Ascending aorta (tissue), 2 donors: ENCODE measurements around the gene SCN3A. TPM values are rescaled to one million over a fixed set of nuclear protein-coding genes. Genes with fewer than 3 reads are reported as not detected.

ENCODE experiments used
- DNase-seq, 2 donors: peaks; one replicate each; pipeline ENCODE4 v3.0.0-alpha.2; 2019; ENCODE audit warnings: low spot score in 2 of 2
- H3K27ac ChIP-seq, 2 donors: fragments of 200-600 bp; sonication (generic); one replicate each; pipeline ENCODE4 v1.5.1; 2016 to 2017; ENCODE audit warnings: mild to moderate bottlenecking in 1 of 2
- H3K27me3 ChIP-seq: fragments of 200-600 bp; sonication (generic); one replicate; pipeline ENCODE4 v1.5.1; 2017
- H3K36me3 ChIP-seq, 2 donors: fragments of 200-600 bp; sonication (generic); one replicate each; pipeline ENCODE4 v1.5.1; 2016
- H3K4me1 ChIP-seq, 2 donors: fragments of 200-600 bp; sonication (generic); one replicate each; pipeline ENCODE4 v1.5.1; 2016 to 2017; ENCODE audit warnings: mild to moderate bottlenecking in 1 of 2
- H3K4me3 ChIP-seq, 2 donors: fragments of 200-600 bp; sonication (generic); one replicate each; pipeline ENCODE4 v1.5.1; 2016 to 2017; ENCODE audit warnings: mild to moderate bottlenecking in 1 of 2
- H3K9me3 ChIP-seq, 2 donors: fragments of 200-600 bp; sonication (generic); one replicate each; pipeline ENCODE4 v1.5.1; 2016
- intact Hi-C: fragments of 100-400 bp; cut with DNase I; formaldehyde crosslinking; loops from one replicate; pipeline ENCODE4 v1.15.1; 2023
- total RNA-seq: library from RNA; depleted of rRNA; stranded (reverse); fragments of >200 nt; gene quantifications from one replicate; pipeline ENCODE4 v1.1.0, GENCODE V29; 2016
- TF ChIP-seq, protein P1 (sequence below), 3 experiments: fragments of 200-600 bp in 2 of 3; fragments of 450-650 bp in 1 of 3; sonication (generic) in 2 of 3; IDR thresholded peaks; one replicate each; pipeline ENCODE4 v1.5.1; 2016 to 2019; ENCODE audit warnings: antibody characterized with exemption in 3 of 3, mild to moderate bottlenecking in 1 of 3, moderate library complexity in 1 of 3

SCN3A gene
- total RNA-seq, 1 donor from 2014 or later, result 1.4 TPM

DNA sequence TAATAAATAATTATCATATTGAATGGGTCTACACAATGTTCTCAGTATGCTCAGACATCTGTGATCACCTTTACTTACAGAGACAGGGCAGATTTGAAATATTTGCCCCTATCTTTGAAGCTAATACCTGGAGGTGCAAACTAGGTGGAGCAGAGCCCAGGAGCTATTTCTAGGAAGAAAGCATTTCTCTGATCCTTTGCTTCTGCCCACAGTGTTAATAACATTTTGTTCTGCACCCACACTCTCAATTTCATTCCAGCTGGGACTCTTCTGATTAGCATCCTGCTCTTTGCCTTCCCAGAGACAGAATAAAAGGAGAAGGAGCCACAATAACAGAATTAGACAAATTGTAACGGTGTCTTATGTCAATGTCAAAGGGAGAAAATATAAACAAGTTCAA, 23.7 kb upstream of the SCN3A start:
- no peaks in the 10 kb centered on the region for H3K4me1 ChIP-seq
- no peaks in the 10 kb centered on the region for H3K9me3 ChIP-seq
- intact Hi-C loops, result no loop called here
- TF ChIP-seq, protein P1, sequence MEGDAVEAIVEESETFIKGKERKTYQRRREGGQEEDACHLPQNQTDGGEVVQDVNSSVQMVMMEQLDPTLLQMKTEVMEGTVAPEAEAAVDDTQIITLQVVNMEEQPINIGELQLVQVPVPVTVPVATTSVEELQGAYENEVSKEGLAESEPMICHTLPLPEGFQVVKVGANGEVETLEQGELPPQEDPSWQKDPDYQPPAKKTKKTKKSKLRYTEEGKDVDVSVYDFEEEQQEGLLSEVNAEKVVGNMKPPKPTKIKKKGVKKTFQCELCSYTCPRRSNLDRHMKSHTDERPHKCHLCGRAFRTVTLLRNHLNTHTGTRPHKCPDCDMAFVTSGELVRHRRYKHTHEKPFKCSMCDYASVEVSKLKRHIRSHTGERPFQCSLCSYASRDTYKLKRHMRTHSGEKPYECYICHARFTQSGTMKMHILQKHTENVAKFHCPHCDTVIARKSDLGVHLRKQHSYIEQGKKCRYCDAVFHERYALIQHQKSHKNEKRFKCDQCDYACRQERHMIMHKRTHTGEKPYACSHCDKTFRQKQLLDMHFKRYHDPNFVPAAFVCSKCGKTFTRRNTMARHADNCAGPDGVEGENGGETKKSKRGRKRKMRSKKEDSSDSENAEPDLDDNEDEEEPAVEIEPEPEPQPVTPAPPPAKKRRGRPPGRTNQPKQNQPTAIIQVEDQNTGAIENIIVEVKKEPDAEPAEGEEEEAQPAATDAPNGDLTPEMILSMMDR (IDR thresholded peaks at IDR 0.05), result no peak
- no peaks in the 10 kb centered on the region for H3K36me3 ChIP-seq
- DNase-seq, result no peak
- no peak overlapping the region for H3K4me3 ChIP-seq
- H3K27me3 ChIP-seq, result no peaks in the 10 kb centered on the region
- no peak overlapping the region for H3K27ac ChIP-seq

DNA sequence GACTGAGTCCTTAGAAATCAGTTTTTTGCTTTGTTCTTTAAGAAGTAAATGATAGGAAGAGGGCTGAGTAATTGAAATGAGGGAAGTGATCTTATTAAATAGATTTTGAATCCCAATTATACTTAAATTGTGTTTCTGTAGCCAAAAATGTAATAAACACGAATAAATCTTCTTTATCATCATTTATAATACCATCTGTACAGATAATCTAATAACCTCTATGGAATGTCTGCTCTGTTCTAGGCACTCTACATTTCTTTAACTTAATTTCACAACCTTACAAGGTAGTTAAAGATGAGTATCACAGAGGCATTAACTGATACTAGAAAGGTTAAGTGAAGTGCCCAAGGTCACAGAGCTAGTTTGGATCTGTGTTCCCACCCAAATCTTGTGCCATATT, 21.1 kb upstream of the SCN3A start:
- TF ChIP-seq, protein P1 (IDR thresholded peaks at IDR 0.05), result no peak
- Histone ChIP-seq H3K4me1 (no peaks in the 10 kb centered on the region), H3K36me3 (no peaks in the 10 kb centered on the region), H3K4me3 (no peak overlapping the region), H3K9me3 (no peaks in the 10 kb centered on the region), H3K27me3 (no peaks in the 10 kb centered on the region), H3K27ac (no peak overlapping the region)
- intact Hi-C loops, result no loop called here
- DNase-seq, result no peak

DNA sequence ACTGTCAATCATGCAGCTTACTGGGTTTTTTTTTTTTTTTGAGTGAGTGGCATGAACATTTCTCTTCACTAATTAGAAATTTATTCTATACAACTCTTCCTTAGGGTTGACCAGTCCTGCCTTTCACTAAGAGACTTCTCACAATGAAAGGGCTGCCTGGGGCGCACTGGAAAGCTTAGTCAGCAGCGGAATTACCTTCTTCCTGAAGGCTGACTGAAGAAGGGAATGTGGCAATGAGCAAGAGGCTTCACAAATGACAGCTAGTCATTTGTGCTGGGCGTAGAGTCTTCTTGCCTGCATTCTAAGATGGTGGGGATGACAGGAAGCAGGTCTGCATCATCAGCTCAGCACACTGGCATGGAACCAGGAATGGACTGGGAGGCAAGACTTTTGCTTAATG, 15.6 kb upstream of the SCN3A start:
- no peak overlapping the region for H3K4me3 ChIP-seq
- TF ChIP-seq, protein P1 (IDR thresholded peaks at IDR 0.05), result no peak
- intact Hi-C loops, result no loop called here
- no peaks in the 10 kb centered on the region for H3K9me3 ChIP-seq
- no peak for DNase-seq
- H3K4me1 ChIP-seq, result no peaks in the 10 kb centered on the region
- H3K27ac ChIP-seq, result no peak overlapping the region
- no peaks in the 10 kb centered on the region for H3K27me3 ChIP-seq
- H3K36me3 ChIP-seq, result no peaks in the 10 kb centered on the region

DNA sequence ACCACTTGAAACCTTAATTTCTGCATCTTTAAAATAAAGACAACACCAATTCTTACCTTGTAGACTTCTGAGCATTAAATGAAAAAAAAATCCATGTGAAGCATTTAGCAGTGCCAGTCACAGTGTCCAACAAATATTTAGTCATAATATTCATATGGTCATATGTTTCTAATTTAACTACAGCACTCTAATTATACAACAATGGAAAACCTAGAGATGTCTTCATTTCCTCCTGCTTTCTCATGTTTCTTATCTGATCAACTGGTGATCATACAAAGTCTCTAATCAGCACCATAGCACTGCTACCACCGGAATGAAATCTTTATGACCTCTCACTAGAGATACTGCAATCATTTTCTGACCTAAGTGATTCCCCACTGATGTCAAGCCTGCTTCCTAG, 10.2 kb upstream of the SCN3A start:
- Histone ChIP-seq H3K36me3 (no peaks in the 10 kb centered on the region), H3K27ac (no peak overlapping the region), H3K9me3 (no peaks in the 10 kb centered on the region), H3K4me3 (no peak overlapping the region), H3K27me3 (no peaks in the 10 kb centered on the region), H3K4me1 (no peaks in the 10 kb centered on the region)
- intact Hi-C loops, result no loop called here
- TF ChIP-seq, protein P1 (IDR thresholded peaks at IDR 0.05), result no peak
- DNase-seq, result no peak

DNA sequence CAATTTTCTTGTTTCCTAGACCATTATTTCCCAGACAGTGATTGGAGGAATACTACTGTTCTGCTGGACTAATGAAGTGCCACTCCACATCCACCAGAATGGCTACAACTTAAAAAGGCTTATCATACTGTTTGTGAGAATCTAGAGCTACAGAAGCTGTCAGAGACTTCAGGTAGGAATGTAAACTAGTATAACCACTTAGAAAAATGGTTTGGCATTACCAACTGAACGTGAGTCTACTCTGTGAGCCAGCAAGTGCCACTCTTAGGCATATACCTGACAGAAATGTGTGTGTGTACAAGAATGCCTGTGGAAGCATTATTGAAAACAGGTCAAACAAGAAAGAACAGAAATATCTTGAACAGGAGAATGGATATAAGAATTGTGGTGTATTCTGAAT, 4.2 kb upstream of the SCN3A start:
- Histone ChIP-seq H3K27ac (no peak overlapping the region), H3K27me3 (no peaks in the 10 kb centered on the region), H3K36me3 (no peaks in the 10 kb centered on the region), H3K4me1 (no peaks in the 10 kb centered on the region), H3K4me3 (no peak overlapping the region), H3K9me3 (no peaks in the 10 kb centered on the region)
- TF ChIP-seq, protein P1 (IDR thresholded peaks at IDR 0.05), result no peak
- DNase-seq, result no peak
- intact Hi-C loops, result loop anchor here (10.0 kb wide), 1 partner anchor 473 kb away; no protein-coding TSS in a partner anchor

DNA sequence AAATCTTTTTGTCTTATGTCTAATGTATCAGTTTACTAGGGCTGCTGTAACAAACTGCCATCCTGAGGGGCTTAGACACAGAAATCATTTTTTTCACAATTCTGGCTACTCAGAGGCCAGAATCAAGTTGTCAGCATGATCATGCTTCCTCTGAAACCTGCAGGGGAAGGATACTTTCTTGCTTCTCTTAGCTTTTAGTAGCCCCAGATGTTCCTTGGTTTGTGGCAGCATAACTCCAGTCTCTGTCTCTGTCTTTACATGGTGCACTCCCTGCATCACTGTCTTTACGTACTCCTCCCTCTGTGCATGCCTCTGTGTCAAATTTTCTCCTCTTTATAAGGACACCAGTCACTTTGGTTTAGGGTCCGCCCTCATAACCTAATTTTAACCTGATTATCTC, 2.0 kb upstream of the SCN3A start:
- intact Hi-C loops, result loop anchor here (10.0 kb wide), 1 partner anchor 471 kb away; no protein-coding TSS in a partner anchor
- no peak for DNase-seq
- H3K36me3 ChIP-seq, result no peaks in the 10 kb centered on the region
- TF ChIP-seq, protein P1 (IDR thresholded peaks at IDR 0.05), result no peak
- H3K4me3 ChIP-seq, result no peak overlapping the region
- no peaks in the 10 kb centered on the region for H3K4me1 ChIP-seq
- H3K27me3 ChIP-seq, result no peaks in the 10 kb centered on the region
- H3K27ac ChIP-seq, result no peak overlapping the region
- H3K9me3 ChIP-seq, result no peaks in the 10 kb centered on the region
